SK-N-SH treated with all-trans-retinoic acid at 6 μM for 48 hours (cell line): ENCODE data around the gene ZNF30.

Experiments
- ATAC-seq: fragments of 200-7000 bp; cut with Tn5 transposase; 3 replicates; pipeline ENCODE4 v1.9.1; 2020; ENCODE audit warnings: mild to moderate bottlenecking, moderate library complexity
- ARNTL ChIP-seq: fragments of 450-650 bp; formaldehyde crosslinking; IDR thresholded peaks from 2 replicates; pipeline ENCODE4 v1.5.0; 2020; ENCODE audit warnings: low read depth, mild to moderate bottlenecking, moderate library complexity, borderline replicate concordance
- BACH2 ChIP-seq: fragments of 250-450 bp; sonication (Bioruptor Pico); IDR thresholded peaks from 2 replicates; pipeline ENCODE4 v1.9.0; 2021; ENCODE audit warnings: mild to moderate bottlenecking, borderline replicate concordance
- CREB5 ChIP-seq: fragments of 250-450 bp; sonication (Bioruptor Pico); IDR thresholded peaks from 2 replicates; pipeline ENCODE4 v1.5.1; 2020; ENCODE audit warnings: low read depth, mild to moderate bottlenecking, moderate library complexity
- CSDC2 ChIP-seq: fragments of 250-450 bp; sonication (Bioruptor Pico); IDR thresholded peaks from 2 replicates; pipeline ENCODE4 v1.5.0; 2020; ENCODE audit warnings: mild to moderate bottlenecking, moderate library complexity
- ESRRG ChIP-seq: fragments of 250-450 bp; sonication (Bioruptor Pico); IDR thresholded peaks from 2 replicates; pipeline ENCODE4 v1.6.1; 2021; ENCODE audit warnings: mild to moderate bottlenecking
- GLIS3 ChIP-seq: fragments of 250-450 bp; sonication (Bioruptor Pico); IDR thresholded peaks from 2 replicates; pipeline ENCODE4 v1.5.0; 2020; ENCODE audit warnings: mild to moderate bottlenecking, moderate library complexity
- ISL1 ChIP-seq: fragments of 250-450 bp; sonication (Bioruptor Pico); IDR thresholded peaks from 2 replicates; pipeline ENCODE4 v2.1.2; 2022; ENCODE audit warnings: mild to moderate bottlenecking, moderate library complexity
- OSR1 ChIP-seq: fragments of 250-450 bp; sonication (Bioruptor Pico); IDR thresholded peaks from 2 replicates; pipeline ENCODE4 v1.8.0; 2022; ENCODE audit warnings: moderate library complexity, mild to moderate bottlenecking, inconsistent platforms
- PATZ1 ChIP-seq: fragments of 250-450 bp; sonication (Bioruptor Pico); IDR thresholded peaks from 2 replicates; pipeline ENCODE4 v1.8.0; 2020; ENCODE audit warnings: mild to moderate bottlenecking, moderate library complexity, borderline replicate concordance
- PPARA ChIP-seq: fragments of 250-450 bp; sonication (Bioruptor Pico); IDR thresholded peaks from 2 replicates; pipeline ENCODE4 v1.5.0; 2020; ENCODE audit warnings: mild to moderate bottlenecking, borderline replicate concordance
- RARB ChIP-seq: fragments of 250-450 bp; sonication (Bioruptor Pico); IDR thresholded peaks from 2 replicates; pipeline ENCODE4 v1.8.0; 2021; ENCODE audit warnings: mild to moderate bottlenecking, moderate library complexity
- SNAI2 ChIP-seq: fragments of 250-450 bp; sonication (Bioruptor Pico); IDR thresholded peaks from 2 replicates; pipeline ENCODE4 v1.5.0; 2020; ENCODE audit warnings: mild to moderate bottlenecking, moderate library complexity
- TCF4 ChIP-seq: fragments of 250-450 bp; sonication (Bioruptor Pico); IDR thresholded peaks from 2 replicates; pipeline ENCODE4 v1.8.0; 2021; ENCODE audit warnings: mild to moderate bottlenecking, moderate library complexity, borderline replicate concordance
- TOX ChIP-seq: fragments of 250-450 bp; sonication (Bioruptor Pico); IDR thresholded peaks from 2 replicates; pipeline ENCODE4 v1.8.0; 2021; ENCODE audit warnings: mild to moderate bottlenecking, moderate library complexity, borderline replicate concordance
- TSHZ2 ChIP-seq: fragments of 250-450 bp; sonication (Bioruptor Pico); IDR thresholded peaks from 2 replicates; pipeline ENCODE4 v1.5.0; 2020; ENCODE audit warnings: mild to moderate bottlenecking, moderate library complexity
- ZC3H10 ChIP-seq: fragments of 250-450 bp; sonication (Bioruptor Pico); IDR thresholded peaks from 2 replicates; pipeline ENCODE4 v1.5.1; 2021; ENCODE audit warnings: mild to moderate bottlenecking, moderate library complexity
- ZFP30 ChIP-seq: fragments of 450-650 bp; formaldehyde crosslinking; IDR thresholded peaks from 2 replicates; pipeline ENCODE4 v1.5.0; 2022; ENCODE audit warnings: mild to moderate bottlenecking, moderate library complexity
- ZNF70 ChIP-seq: fragments of 450-650 bp; formaldehyde crosslinking; IDR thresholded peaks from 2 replicates; pipeline ENCODE4 v1.5.0; 2020; ENCODE audit warnings: mild to moderate bottlenecking, moderate library complexity
- ZNF8 ChIP-seq: fragments of 450-650 bp; formaldehyde crosslinking; IDR thresholded peaks from 2 replicates; pipeline ENCODE4 v1.5.0; 2020; ENCODE audit warnings: mild to moderate bottlenecking, moderate library complexity
- TF ChIP-seq, protein P1 (sequence below): fragments of 250-450 bp; sonication (Bioruptor Pico); IDR thresholded peaks from 2 replicates; pipeline ENCODE4 v1.8.0; 2021; ENCODE audit warnings: low read depth, mild to moderate bottlenecking, moderate library complexity, borderline replicate concordance
- TF ChIP-seq, protein P2 (sequence below): fragments of 250-450 bp; sonication (Bioruptor Pico); IDR thresholded peaks from 2 replicates; pipeline ENCODE4 v1.5.1; 2021; ENCODE audit warnings: mild to moderate bottlenecking, moderate library complexity

ZNF30 gene

DNA sequence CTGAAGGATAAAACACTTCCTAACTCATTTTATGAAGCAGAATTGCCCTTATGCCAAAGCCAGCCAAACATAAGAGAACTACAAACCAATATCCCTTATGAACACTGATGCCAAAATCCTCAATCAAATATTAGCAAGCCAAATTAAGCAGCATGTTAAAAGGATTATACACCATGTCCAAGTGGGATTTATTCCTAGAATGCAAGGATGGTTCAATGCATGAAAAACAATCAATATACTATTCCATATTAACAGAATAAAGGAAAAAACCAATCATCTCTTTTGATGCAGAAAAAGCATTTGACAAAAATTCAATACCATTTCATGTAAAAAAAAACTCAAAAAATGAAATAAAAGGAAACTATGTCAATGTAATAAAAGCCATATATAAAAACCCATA lies 26.4 kb downstream of the ZNF30 start:
- ATAC-seq: no peak
- no peak for TF ChIP-seq ESRRG (CRISPR knock-in tag)
- no peak for TF ChIP-seq ZFP30
- no peak for TF ChIP-seq ZNF70 (CRISPR knock-in tag)
- no peak for TF ChIP-seq SNAI2 (CRISPR knock-in tag)
- no peak for TF ChIP-seq CREB5 (CRISPR knock-in tag)
- TF ChIP-seq, protein P1, sequence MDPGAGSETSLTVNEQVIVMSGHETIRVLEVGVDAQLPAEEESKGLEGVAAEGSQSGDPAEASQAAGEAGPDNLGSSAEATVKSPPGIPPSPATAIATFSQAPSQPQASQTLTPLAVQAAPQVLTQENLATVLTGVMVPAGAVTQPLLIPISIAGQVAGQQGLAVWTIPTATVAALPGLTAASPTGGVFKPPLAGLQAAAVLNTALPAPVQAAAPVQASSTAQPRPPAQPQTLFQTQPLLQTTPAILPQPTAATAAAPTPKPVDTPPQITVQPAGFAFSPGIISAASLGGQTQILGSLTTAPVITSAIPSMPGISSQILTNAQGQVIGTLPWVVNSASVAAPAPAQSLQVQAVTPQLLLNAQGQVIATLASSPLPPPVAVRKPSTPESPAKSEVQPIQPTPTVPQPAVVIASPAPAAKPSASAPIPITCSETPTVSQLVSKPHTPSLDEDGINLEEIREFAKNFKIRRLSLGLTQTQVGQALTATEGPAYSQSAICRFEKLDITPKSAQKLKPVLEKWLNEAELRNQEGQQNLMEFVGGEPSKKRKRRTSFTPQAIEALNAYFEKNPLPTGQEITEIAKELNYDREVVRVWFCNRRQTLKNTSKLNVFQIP: no peak
- TF ChIP-seq CSDC2 (CRISPR knock-in tag): no peak
- no peak for TF ChIP-seq OSR1 (CRISPR knock-in tag)
- no peak for TF ChIP-seq ZC3H10 (CRISPR knock-in tag)
- no peak for TF ChIP-seq GLIS3 (CRISPR knock-in tag)
- TF ChIP-seq, protein P2, sequence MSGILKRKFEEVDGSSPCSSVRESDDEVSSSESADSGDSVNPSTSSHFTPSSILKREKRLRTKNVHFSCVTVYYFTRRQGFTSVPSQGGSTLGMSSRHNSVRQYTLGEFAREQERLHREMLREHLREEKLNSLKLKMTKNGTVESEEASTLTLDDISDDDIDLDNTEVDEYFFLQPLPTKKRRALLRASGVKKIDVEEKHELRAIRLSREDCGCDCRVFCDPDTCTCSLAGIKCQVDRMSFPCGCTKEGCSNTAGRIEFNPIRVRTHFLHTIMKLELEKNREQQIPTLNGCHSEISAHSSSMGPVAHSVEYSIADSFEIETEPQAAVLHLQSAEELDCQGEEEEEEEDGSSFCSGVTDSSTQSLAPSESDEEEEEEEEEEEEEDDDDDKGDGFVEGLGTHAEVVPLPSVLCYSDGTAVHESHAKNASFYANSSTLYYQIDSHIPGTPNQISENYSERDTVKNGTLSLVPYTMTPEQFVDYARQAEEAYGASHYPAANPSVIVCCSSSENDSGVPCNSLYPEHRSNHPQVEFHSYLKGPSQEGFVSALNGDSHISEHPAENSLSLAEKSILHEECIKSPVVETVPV (CRISPR knock-in tag): no peak
- no peak for TF ChIP-seq TCF4 (CRISPR knock-in tag)
- TF ChIP-seq BACH2 (CRISPR knock-in tag): no peak
- TF ChIP-seq PPARA: no peak
- TF ChIP-seq ISL1 (CRISPR knock-in tag): no peak
- TF ChIP-seq ZNF8: no peak
- no peak for TF ChIP-seq ARNTL
- TF ChIP-seq PATZ1 (CRISPR knock-in tag): no peak
- no peak for TF ChIP-seq RARB (CRISPR knock-in tag)

DNA sequence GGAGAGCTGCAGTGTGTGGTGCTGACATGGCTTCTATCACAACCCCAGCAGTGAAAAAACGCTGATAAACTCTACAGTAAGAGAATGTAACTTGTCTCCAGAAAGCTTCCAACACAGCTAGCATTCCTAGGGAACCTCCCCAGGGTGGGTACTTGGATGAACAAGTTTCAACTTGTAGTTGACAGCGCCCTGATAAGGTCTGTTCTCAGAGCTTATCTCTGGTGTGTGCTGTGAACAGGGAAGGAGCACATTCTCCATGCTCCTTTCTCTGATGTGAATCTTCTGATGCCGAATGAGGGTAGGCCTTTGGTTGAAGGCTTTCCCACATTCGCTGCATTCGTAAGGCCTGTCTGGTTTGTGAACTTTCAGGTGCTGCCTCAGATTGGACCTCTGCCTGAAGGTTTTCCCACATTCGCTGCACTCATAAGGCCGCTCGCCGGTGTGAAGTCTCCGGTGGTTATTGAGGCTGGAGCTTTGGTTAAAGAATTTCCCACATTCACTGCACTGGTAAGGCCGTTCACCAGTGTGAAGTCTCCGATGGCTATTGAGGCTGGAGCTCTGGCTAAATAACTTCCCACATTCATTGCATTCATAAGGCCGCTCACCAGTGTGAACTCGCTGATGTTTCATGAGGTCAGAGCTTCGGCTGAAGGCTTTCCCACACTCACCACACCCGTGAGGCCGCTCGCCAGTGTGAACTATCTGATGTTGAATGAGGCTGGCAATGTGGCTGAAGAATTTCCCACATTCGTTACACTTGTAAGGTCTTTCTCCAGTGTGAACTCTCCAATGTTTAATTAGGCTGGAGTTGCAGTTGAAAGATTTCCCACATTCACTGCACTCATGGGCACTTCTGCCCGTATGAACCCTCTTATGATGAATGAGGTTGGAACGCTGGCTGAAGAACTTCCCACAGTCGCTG lies 31.4 kb downstream of the ZNF30 start:
- TF ChIP-seq GLIS3 (CRISPR knock-in tag) (no peak), RARB (CRISPR knock-in tag) (no peak), ESRRG (CRISPR knock-in tag) (no peak), CREB5 (CRISPR knock-in tag) (no peak), TSHZ2 (CRISPR knock-in tag) (no peak), SNAI2 (CRISPR knock-in tag) (no peak), OSR1 (CRISPR knock-in tag) (no peak), TOX (CRISPR knock-in tag) (no peak)
- TF ChIP-seq, protein P2 (CRISPR knock-in tag): no peak
- ATAC-seq: no peak
